ENCODE measurements around the gene TUBB1.

TUBB1 gene

DNA sequence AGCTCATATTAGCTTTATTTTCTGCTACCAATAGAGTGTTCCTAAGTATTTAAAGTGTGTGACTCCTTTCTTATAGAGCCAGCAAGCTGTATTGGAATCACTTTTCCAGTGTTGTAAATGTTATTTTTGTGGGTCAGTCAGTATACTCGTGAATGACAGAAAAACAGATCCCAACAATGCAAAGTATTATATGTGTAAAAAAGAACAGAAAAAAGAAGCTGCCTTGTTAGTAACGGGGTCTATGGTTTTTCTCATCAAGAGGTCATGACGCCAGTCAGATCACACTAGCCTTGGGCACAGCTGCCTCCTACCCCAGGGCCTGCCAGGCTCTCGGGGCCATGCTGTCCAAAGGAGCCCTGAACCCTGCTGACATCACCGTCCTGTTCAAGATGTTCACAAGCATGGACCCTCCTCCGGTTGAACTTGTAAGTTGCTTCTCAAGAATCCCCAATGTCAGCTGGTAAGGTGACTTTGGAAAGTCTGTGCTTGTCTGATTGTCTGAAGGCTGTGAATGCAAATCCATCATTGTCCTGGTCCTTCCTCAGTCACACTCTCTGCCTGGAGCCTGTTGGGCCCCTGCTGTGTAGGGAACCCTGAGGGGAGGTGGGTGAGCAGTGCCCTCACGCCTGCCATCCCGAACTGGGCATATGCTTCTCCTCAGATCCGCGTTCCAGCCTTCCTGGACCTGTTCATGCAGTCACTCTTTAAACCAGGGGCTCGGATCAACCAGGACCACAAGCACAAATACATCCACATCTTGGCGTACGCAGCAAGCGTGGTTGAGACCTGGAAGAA, 28.4 kb upstream of the TUBB1 start:
- DNase-seq = no peak

DNA sequence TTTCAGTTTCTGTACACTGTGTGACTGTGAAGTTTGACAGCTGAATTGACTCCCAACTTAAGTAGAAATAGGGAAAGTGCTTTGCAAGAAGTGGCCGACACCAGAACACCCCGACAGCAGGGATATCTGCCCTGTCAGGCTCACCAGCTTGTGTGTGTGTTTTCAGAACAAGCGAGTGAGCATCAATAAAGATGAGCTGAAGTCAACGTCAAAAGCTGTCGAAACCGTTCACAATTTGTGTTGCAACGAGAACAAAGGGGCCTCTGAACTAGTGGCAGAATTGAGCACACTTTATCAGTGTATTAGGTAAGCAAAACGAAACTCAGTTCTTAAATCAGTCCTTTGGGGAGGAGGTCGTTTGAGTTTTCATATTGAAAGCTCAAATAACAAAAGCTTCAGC, 27.5 kb upstream of the TUBB1 start:
- DNase-seq = no peak

DNA sequence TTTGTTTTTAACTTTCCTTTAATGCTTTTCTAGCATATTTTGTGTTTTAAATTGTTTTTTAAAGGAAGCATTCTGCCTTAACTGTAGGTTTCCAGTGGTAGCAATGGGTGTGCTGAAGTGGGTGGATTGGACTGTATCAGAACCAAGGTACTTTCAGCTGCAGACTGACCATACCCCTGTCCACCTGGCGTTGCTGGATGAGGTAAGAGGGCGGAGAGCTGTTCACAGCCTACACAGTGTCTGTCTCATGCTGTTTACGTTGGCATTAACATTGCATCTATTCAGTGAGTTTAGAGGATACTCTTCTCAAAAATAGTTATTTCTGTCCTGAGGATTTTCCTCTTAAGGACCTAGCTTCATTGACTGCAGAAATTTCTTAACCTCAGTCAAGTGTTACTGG, 26.3 kb upstream of the TUBB1 start:
- no peak for DNase-seq

DNA sequence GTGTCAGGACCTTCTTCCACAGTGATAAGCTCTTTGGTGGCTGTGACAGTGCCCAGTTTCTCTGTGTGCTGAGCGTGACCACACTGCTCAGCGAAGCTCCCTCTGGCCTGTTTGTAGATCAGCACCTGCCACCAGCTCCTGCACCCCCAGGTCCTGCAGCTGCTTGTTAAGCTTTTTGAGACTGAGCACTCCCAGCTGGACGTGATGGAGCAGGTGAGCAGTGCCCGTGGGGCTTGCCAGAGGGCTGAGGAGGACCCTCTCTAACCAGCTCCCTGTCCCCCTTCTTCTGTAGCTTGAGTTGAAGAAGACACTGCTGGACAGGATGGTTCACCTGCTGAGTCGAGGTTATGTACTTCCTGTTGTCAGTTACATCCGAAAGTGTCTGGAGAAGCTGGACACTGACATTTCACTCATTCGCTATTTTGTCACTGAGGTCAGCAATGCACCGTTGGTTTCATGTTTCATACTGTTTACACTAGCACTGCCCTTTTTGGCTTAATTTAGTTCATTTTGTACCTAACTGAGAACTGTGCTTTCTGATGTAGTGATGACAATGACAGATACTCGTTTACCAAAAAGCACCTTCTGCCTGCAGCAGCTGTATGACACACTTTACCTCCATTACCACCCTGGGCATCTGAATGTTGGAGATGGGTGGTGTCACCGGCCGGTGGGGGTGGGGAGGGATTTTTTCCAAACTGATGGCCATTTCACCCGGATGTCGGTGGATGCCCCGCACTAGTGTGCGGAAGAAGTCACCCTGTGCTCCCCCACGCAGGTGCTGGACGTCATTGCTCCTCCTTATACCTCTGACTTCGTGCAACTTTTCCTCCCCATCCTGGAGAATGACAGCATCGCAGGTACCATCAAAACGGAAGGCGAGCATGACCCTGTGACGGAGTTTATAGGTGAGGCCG, 25.6 kb upstream of the TUBB1 start:
- no peak for DNase-seq

DNA sequence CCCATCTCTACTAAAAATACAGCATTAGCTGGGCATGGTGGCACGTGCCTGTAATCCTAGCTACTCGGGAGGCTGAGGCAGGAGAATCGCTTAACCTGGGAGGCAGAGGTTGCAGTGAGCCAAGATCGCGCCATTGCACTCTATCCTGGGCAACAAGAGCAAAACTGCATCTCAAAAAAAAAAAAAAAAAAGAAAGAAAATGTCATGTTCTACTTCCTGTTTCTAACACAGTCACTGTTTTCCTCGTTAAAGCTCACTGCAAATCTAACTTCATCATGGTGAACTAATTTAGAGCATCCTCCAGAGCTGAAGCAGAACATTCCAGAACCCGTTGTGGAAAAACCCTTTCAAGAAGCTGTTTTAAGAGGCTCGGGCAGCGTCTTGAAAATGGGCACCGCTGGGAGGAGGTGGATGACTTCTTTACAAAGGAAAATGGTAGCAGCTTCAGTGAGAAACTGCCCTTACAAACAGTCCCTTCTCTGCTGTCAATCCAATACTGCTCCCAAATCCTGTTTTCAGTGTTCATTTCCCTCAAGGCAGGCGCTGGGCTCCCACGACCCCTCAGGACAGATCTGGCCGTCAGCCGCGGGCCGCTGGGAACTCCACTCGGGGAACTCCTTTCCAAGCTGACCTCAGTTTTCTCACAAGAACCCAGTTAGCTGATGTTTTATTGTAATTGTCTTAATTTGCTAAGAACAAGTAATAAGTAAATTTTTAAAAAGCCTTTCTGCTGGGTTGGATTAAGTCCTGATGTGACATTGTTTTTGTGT, 24.7 kb upstream of the TUBB1 start:
- no peak for DNase-seq

DNA sequence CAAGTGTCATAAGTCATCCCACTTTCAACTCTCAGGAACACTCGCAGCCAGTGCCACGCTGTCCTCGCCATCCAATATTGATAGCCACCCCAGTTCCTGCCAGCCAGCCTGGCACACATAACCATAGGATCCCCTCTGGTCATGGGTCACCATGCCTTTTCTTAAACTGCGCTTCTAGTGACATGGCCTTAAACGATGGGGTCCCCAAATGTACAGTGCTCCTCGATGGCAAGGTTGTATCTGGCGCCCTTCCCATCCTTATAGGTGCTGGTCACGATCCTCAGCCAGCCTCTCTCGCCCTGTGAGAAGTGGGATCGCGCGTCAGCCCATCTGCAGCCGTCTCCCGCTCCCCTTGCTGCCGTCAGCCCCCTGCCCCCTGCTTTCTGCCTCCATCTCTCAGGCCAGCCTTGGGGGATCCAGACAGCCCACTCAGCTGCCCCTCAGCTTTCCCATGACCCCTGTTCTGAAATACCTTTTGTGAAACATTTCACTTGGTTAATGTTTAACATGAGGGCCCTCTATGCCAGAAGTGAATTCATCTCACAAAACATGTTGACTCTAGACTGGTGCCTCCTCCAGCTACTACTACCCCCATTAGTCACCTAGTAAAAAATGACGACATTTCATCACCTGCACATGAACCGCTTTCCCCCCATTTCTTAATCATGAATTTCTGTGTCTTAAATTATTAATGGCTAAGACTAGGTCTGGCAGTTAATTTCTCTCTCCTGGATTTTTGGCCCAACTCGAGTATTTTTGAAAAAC, 23.6 kb upstream of the TUBB1 start:
- no peak for DNase-seq

DNA sequence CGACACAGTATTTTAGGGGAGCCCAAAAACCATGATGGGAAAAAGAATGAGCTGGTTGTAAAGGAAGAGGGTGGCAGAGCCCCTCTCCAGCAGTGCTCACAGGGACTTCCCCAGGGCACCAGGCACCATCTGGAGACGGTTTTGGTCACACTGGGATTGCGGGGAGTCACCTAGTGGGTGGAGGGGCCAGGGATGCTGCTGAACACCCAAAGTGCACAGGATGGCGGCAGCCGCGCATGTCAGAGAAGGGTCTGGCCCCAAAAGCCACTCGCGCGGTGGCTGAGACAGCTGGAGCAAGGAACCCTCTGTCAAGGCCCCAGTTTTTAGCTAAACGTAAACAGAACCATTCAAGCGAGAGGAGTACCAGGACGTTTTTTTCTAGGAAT, 23.0 kb upstream of the TUBB1 start:
- DNase-seq = no peak

DNA sequence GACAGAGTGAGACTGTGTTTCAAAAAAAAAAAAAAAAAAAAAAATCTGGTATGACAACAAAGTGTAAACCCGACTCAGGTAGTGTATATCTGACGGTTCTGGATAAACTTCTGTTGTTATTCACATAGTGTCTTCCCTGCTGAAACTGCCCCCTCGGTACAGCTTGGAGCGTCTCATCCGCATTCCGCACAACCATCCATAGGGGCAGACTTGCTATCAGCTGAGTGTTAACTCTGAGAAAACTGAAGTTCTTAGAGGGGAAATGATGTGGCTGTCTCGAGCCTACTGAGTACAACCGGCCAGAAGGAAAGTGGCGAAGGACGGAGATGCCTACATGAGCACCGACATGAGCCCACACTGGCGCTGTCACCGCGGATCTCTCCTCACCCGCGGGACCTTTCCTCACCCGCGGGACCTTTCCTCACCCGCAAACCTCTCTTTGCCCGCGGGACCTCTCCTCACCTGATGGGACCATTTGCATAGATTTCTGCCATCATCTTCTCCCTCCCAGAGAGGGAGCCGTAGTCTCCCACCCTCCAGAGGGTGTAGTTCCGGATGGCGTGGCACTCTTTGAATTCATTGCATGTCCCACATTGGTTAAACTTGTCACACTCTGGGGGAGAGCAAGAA, 22.0 kb upstream of the TUBB1 start:
- DNase-seq = no peak

DNA sequence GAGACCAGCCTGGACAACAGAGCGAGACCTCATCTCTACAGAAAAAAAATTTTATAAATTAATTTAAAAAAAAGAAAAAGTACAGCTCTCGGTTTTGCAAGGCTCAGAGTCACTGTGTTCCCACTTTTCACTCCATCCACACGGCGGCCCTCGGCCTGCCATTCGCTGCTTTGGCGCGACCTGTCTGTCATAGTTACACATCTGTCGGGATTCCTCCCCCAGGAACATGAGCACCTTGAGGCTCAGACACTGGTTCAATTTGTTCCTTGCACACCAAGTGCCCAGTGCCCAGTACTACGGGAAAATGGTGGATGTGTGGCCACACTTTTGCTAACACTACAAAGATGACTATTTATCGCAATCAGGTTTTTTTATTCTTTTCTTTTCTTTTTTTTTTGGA, 20.6 kb upstream of the TUBB1 start:
- no peak for DNase-seq

DNA sequence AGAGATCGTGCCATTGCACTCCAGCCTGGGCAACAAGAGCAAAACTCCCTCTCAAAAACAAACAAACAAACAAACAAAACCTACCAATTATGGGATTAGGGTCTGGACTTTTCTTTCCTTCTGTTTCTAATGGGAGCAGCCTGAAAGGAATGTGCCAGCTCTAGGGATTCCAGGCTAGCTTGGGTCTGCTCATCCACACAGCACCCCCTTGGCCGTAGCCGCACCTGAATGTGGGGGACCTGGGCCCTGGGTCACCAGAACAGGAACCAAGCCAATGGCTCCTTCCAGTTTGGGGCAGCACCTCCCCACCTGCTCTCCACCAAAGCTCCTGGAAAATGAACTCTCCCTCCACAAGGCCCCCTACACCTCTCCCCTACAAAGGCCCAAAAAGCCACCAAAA, 18.9 kb upstream of the TUBB1 start:
- DNase-seq = no peak

DNA sequence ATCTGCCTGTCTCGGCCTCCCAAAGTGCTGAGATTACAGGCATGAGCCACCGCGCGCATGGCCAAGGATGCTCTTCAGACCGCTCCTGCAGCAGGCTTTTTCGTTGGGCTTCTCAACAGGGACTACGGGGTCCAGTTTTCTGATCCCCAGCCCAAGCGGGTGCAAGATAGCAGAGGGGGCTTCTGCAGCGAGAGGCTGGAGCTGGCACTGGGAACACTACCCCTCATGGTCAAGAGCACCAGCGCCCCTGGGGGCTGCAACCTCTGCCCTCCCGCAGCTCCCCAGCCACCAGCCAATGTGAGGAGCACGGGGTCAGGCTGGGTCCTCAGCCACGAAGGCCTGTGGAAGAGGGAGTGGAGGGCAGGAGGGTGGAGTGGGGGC, 18.2 kb upstream of the TUBB1 start:
- DNase-seq = no peak

DNA sequence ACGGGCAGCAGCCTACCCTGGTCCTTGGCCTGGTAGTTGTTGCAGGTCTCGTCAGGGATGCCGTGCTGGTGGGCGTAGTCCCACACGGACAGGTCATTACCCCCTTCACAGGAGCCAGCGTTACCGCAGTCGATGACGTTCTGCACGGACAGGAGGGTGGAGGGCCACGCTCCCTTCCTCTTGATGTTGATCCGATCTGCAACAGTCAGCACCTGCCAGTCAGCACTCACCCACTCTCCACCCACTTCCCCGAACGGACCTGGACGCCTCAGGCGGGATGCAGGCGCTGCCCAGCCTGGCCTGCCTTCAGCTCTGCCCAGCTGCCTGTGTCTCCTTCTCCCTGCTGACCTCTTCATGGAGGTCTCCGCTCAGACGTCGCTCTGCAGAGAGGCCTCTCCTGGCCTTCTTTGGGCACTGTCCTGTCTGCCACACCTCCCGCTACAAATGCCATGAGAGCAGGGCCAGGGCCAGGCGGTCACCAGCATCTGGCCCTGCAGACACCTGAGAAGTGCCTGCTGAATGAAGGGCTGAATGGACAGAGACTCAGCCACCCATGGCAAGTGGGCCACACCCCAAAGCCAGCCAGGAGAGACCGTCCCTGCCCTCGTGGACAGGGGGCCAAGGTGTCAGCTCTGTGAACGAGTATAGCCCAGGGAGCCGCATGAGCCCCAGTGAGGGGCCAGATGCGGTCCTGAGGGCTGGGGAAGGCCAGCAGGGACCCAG, 17.6 kb upstream of the TUBB1 start:
- DNase-seq = no peak

DNA sequence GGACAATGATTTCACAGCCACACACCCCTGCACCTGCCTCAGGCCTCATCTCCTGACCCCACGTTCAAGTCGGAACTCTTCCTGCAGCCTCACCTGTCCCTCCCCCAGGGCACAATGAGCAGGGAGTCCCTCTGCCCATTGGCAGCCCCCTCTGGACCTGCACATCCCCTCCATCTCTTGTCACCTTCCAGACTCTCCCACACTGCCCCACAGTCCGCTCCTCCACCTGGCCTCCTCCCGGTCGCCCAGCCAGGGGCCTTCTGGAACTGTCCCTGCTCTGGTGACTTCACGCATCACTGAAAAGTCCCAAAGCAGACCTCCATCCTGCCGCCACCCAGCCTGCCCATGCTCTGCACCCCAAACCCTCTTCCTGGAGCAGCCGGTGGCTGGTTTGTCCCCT, 16.8 kb upstream of the TUBB1 start:
- no peak for DNase-seq

DNA sequence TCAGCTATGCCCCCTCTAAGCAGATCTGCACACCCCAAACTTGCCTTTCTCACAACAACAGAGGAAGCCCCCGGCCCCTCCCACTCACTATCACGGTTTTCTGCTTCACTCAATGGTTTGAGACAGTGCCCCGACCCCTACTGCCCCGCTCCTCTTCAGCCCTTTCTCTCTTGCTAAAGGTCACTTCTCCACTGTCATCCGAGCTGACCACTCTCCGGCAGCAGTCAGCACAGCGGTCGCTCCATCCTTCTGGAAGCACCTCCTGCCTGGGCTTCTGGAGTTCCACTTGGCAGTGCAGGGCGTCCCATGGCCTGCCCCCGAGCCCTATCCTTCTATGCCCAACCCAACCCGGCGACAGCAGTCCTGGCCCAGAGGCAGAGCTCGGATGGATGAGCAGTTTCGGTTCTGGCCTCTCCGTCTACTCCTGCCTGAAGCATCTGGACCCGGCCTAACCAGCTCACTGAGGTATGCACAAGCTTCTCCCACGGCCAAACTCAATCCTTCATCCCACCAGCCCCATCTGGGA, 16.3 kb upstream of the TUBB1 start:
- no peak for DNase-seq

DNA sequence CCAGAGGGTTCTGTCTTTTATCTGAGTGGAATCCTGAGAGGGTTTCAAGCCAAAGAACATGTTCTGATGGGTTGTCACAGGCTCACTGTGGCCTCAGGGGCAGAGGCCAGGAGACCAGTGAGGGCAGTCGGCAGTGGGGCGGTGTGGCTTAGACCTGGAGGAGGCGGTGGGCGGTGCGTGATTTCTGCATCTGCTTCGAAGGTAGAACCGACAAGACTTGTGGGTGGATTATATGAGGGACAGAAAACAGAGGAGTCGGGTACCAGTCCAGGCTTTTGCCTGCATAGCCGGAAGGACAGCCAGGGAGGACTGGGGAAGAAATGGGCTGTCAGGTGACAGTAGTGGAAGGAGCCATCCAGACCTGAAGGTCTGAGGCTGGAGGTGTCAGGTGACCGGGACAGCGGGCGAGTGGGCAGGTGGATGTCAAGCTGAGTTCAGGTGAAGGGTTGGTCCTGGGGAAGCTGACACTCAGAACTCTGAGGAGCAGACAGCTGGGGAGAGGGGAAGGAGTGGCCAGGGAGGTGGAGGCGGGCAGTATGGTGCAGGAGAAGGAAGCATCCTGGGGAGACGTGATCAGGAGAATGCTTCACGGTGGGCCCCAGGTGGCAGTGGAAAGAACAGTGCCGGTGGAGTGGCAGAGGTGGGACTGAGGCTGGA, 15.3 kb upstream of the TUBB1 start:
- no peak for DNase-seq

DNA sequence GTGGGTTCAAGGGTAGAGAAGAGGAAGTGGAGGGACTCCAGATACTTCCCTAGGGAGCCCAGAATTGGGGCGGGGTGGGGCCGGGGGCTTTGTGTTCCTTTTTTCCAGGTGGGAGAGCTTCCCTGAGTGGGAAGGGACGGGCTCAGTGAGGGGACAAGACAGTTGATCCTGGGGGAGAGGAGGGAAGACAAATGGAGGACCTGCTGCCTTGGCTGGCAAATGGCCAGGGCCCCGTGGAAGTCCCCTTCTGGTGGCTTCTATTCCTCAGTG, 14.8 kb upstream of the TUBB1 start:
- peak; percentile 25 to 66 for DNase-seq

DNA sequence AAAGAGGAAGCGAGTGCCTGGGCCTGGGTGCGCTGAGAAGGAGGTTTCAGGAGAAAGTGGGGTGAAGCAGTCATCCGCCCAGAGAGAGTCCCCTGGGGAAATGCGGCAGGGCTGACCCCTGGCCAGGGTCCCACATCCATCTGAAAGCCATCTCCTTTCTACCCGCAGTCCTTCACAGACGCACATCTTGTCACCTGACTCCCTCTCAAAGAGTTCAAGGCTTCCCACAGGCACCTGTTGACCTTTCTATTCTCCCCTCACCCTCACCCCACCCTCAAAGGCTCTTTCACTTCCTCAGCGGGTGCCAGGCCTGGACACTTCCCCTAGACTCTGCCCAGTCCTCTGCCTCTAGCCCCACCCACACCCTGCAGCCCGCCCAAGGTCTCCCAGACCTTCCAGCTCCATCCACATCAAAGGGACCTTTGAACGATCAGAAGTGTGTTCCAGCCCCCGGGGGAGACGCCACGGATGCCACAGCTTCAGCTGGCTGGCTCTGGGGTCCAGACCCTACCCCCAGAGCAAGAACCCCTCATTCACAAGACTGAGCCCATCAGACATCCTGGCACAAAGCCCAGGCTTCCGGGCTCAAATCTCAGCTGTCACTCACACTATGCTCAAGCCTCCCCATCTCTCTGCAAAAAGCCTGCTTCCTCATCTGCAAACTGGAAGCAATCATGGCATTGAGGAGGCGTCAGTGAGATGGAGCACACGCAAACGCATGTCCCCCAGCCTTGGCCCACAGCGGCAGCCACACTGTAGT, 14.3 kb upstream of the TUBB1 start:
- DNase-seq = peak; percentile 50 to 87

DNA sequence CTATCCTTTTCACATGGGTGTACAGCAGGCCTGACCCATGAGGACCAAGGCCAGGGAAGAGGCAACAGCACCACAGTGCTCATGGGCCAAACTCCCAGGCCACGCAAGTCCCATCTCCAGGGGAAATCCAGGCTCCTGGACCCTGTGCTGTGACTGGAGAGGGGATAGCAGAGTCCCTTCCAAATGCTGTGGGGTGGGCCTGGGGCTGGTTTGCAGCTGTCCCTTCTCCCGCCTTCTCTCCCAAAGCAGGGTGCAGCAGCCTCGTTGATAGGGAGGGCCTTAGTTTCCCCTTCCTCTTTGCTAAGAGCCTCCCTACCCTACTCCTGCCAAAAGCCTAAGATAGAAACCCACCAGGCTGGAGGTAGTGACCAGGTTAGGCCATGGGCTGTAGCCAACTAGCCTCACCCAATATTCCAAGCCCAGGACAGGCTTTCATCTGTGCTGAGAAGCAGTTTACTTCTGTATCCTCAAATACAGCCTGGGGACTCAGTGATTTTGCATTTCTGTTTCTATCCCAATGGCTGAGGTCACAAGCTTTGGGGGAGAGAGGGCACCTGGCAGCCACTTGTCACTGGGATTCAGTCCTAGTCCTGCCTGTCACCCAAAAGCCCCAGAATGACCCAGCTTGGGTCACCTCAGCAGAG, 13.6 kb upstream of the TUBB1 start:
- DNase-seq = no peak

DNA sequence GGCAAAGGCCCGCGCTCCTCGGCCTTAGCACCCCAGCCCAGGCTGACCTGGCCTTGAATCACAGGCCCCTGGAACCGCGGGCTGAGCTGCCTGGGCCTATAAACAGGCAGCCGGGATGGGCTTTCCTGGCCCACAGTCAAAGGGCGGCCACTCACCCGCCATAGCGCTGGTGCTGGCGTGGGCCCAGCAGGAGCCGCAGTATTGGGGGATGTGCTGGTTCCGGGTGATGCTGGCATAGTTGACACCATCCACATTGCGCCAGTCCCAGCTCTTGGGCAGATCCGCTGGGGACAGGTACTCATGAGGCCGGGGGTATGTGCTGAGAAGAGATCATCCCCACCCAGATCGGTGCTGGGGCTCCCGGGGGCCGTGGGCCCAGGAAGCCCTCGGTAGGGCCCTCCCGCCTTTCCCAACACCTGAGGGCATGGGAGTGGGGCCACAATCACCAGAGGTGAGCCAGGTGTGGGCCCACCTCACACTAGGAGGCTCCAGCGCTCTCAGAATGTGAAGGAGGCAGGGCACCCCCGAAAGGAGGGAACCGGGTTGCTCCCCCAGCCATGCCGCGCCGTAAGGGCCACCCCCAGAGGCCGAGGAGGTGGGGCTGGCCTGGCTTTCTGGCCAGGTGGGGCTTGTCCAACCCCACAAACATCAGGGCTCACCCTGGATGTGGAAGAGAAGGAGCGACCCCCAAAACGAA, 12.9 kb upstream of the TUBB1 start:
- DNase-seq = no peak

Measured in CD4-positive, alpha-beta T cell treated with Interleukin-4 for 1 hour (primary cell).